NB4 (cell line): ENCODE results near the gene DIO2.

ENCODE experiments used
- DNase-seq: peaks from one replicate; pipeline ENCODE4 v3.0.0; 2010; ENCODE audit warnings: low read depth
- H3K4me3 ChIP-seq: one replicate; pipeline ENCODE4 v1.5.1; 2011; ENCODE audit warnings: mild to moderate bottlenecking, low read depth, low read length, moderate library complexity
- MYC ChIP-seq: IDR thresholded peaks from 2 replicates; pipeline ENCODE4 v1.6.1; 2011; ENCODE audit warnings: low read depth, low read length
- POLR2A ChIP-seq: IDR thresholded peaks from 2 replicates; pipeline ENCODE4 v1.6.1; 2011; ENCODE audit warnings: mild to moderate bottlenecking; ENCODE audit not compliant: insufficient read length; ENCODE audit errors: extremely low read depth
- TF ChIP-seq, protein P1 (sequence below): IDR thresholded peaks from one replicate; pipeline ENCODE4 v1.5.1; 2012; ENCODE audit warnings: low read depth, low read length
- TF ChIP-seq, protein P2 (sequence below): IDR thresholded peaks from 2 replicates; pipeline ENCODE4 v1.6.1; 2011; ENCODE audit warnings: low read depth, low read length

The DIO2 gene

DNA sequence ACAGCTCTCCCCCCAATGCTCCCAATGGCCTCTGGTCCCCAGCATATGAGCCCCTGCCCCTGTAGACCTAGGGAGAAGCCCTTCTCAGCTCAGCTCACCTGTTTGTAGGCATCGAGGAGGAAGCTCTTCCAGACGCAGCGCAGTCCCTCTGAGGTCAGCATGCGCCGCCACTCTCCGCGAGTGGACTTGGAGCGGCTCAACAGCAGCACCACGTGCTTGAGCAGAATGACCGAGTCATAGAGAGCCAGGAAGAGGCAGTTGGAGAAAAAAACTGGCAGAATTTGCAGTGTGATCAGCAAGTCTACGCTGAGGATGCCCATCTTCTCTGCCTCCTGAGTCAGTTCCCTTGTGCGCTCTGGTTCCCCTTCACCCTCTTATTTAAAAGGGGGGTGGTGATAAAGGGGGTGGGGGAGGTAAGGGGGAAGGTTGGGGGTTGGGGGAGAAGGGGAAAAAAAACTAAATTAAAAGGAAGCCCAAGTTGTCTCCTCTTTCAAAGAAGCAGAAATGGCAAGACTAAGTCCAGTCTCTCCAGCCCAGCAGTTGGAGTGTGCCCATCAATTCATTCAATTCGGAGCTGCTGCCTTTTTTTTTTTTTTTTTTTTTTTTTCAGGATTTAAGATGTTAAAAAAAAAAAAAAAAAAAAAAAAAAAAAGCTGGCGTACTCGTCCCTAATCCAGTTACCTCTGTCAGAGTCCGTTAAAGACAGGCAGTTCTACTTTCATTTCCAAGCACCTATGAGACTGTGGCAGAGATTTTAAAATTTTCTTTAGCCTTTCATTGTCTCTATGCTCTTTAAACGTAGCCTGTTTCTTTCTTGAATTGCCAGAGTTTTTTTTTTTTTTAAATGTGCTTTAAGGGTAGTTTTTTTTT is at the start of gene DIO2:
TSS of gene DIO2 (minus strand) at position 352 of the 870 bp plus-strand sequence. CDS start at position 320, 32 bp downstream.
- no peak within 1 kb of the TSS for H3K4me3 ChIP-seq
- TF ChIP-seq, protein P1, sequence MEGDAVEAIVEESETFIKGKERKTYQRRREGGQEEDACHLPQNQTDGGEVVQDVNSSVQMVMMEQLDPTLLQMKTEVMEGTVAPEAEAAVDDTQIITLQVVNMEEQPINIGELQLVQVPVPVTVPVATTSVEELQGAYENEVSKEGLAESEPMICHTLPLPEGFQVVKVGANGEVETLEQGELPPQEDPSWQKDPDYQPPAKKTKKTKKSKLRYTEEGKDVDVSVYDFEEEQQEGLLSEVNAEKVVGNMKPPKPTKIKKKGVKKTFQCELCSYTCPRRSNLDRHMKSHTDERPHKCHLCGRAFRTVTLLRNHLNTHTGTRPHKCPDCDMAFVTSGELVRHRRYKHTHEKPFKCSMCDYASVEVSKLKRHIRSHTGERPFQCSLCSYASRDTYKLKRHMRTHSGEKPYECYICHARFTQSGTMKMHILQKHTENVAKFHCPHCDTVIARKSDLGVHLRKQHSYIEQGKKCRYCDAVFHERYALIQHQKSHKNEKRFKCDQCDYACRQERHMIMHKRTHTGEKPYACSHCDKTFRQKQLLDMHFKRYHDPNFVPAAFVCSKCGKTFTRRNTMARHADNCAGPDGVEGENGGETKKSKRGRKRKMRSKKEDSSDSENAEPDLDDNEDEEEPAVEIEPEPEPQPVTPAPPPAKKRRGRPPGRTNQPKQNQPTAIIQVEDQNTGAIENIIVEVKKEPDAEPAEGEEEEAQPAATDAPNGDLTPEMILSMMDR = no peak
- TF ChIP-seq POLR2A (no peak), MYC (no peak)
- TF ChIP-seq, protein P2, sequence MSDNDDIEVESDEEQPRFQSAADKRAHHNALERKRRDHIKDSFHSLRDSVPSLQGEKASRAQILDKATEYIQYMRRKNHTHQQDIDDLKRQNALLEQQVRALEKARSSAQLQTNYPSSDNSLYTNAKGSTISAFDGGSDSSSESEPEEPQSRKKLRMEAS = no peak
- DNase-seq = no peak

DNA sequence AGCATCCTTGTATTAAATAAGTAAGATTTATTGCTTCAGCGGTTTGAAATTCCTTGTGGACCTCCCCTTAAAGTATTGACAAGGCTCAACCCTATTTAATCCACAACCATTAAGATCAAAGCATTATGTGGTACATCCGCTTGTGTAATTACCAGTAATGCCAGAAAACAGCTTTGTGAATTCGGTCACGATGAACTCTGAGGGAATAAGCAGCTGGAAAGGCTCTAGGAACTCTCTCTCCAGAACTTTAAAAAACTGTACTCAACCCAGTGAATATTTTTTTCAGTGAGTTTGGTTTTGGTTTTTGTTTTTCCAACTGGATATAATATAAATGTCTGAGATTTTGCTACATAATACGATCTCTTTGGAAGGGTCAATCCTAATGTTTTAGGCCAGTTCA is 49.3 kb upstream of the DIO2 start:
- no peak for TF ChIP-seq MYC
- no peak for TF ChIP-seq POLR2A
- TF ChIP-seq, protein P2 = no peak
- TF ChIP-seq, protein P1 = no peak
- no peak overlapping the region for H3K4me3 ChIP-seq
- no peak for DNase-seq

DNA sequence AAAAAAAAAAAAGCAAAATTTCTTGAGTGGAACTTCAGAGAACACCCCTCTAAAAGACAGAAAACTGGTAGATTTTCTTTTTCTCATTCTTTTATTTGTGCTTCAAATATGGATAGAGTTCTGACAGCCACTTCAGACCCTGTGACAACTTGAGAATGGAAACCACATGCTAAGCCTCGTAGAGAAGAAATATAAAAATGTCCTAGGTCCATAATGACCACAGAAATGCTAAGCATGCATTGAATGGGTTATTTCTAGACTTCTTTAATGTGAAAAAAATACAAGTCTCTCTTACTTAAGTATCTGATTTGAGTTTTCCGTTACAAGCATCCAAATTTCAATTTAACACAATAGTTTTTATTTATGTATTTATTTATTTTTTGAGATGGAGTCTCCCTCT is 28.3 kb upstream of the DIO2 start:
- TF ChIP-seq, protein P2 = no peak
- no peak for TF ChIP-seq MYC
- no peak for TF ChIP-seq POLR2A
- TF ChIP-seq, protein P1 = no peak
- DNase-seq = no peak
- no peak overlapping the region for H3K4me3 ChIP-seq

DNA sequence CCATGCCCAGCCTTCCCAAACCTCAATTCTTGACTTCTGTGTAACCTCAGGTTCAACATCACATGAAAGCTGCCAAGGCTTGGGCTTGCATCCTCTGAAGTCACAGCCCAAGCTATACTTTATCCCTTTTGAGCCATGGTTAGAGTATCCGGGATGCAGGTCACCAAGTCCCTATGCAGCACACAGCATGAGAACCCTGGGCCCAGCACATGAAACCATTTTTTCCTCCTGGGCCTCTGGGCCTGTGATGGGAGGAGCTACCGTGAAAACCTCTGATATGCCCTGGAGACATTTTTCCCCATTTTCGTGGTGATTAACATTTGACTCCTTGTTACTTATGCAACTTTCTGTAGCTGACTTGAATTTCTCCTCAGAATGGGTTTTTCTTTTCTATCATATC is 25.8 kb upstream of the DIO2 start:
- TF ChIP-seq POLR2A = no peak
- TF ChIP-seq MYC = no peak
- TF ChIP-seq, protein P2 = no peak
- TF ChIP-seq, protein P1 = no peak
- no peak overlapping the region for H3K4me3 ChIP-seq
- no peak for DNase-seq

DNA sequence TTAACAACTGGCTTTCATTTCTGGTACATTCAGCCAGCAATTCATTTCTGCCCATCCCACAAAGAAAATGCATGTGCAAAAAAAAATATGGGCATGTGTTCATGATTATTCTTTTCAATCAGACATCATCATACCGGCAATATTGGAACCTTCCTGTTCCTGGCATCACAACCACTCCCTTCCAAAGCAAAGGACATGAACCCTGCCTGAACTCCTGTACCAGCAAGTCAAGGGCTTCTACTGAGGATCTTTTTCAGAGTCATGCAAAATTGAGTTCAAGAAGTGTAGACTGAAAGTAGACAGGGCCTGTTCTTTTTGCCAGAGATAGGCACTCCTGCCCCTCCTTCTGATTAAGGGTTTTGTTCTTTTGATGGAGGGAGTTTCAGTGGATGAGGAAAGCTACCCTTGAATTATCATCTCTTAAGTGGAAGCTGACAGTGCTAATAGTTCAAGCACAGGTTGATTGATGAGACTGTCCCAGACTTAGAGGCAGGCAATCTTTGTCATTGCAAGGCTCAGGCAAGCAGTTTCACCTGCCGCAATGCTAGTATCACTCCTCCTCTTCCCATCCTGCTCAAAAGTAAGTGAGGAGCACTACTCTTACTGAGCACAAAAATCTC is 22.3 kb upstream of the DIO2 start:
- no peak for DNase-seq
- TF ChIP-seq, protein P2 = no peak
- no peak for TF ChIP-seq MYC
- TF ChIP-seq, protein P1 = no peak
- no peak for TF ChIP-seq POLR2A
- H3K4me3 ChIP-seq = no peak overlapping the region
